ENCODE results near the gene TRIM14. TPM values are rescaled to one million over a fixed set of nuclear protein-coding genes. Genes with fewer than 3 reads are reported as not detected.

TRIM14 gene
- total RNA-seq, 1 donor from 2014 or later: 9.4 TPM

DNA sequence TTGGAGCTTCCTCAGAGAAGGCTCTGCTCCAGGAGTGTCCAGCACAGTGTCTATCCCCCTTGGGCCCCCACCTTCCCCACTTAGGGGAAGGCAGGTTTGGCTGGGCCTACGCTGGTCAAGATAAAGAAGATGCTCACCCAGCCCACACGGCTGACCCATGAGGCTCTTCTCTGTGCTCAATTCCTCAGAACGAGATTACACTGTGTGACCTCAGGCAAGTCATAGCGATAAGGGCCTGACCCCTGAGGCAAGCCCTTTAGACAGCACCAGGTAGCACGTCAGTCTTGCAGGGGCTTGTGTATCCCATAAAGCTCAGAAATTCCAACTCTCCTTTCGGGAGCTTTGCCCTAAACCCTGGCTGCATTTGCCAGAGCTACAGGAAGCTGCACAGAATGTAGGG is 40.8 kb upstream of the TRIM14 start:
- Histone ChIP-seq H3K4me3 (ENCODE audit: low read depth, low read length) (no peak overlapping the region), H3K36me3 (ENCODE audit: control insufficient read depth, insufficient read depth, low read length) (no peaks in the 10 kb centered on the region), H3K27me3 (ENCODE audit: control insufficient read depth, insufficient read depth, low read length) (no peaks in the 10 kb centered on the region)
- DNase-seq (ENCODE audit: low read depth): no peak
- TF ChIP-seq, protein P1, sequence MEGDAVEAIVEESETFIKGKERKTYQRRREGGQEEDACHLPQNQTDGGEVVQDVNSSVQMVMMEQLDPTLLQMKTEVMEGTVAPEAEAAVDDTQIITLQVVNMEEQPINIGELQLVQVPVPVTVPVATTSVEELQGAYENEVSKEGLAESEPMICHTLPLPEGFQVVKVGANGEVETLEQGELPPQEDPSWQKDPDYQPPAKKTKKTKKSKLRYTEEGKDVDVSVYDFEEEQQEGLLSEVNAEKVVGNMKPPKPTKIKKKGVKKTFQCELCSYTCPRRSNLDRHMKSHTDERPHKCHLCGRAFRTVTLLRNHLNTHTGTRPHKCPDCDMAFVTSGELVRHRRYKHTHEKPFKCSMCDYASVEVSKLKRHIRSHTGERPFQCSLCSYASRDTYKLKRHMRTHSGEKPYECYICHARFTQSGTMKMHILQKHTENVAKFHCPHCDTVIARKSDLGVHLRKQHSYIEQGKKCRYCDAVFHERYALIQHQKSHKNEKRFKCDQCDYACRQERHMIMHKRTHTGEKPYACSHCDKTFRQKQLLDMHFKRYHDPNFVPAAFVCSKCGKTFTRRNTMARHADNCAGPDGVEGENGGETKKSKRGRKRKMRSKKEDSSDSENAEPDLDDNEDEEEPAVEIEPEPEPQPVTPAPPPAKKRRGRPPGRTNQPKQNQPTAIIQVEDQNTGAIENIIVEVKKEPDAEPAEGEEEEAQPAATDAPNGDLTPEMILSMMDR (IDR thresholded peaks at IDR 0.05; ENCODE audit: insufficient read depth, low read length, poor library complexity, severe bottlenecking): no peak

DNA sequence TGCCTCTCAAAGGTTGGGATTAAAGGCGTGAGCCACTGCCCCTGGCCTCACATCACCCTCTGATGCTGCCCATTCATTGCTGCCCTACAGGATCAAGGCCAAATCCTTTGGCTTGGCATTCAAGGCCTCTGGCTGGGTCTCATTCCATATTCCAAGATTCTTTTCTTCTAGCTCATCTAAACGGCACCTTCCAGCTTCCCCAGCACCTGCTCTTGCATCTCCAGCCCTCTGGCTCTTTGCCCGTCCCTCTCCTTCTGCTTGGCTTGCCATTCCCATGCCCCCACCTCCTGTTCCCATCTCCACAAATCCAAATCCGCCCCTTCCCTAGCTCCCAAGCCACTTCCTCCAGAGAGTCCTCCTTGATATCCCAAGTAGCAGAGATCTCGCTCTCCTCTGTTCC is 40.3 kb upstream of the TRIM14 start:
- TF ChIP-seq, protein P1 (IDR thresholded peaks at IDR 0.05; ENCODE audit: insufficient read depth, low read length, poor library complexity, severe bottlenecking): no peak
- H3K36me3 ChIP-seq (ENCODE audit: control insufficient read depth, insufficient read depth, low read length): no peaks in the 10 kb centered on the region
- no peaks in the 10 kb centered on the region for H3K27me3 ChIP-seq (ENCODE audit: control insufficient read depth, insufficient read depth, low read length)
- no peak for DNase-seq (ENCODE audit: low read depth)
- H3K4me3 ChIP-seq (ENCODE audit: low read depth, low read length): no peak overlapping the region

DNA sequence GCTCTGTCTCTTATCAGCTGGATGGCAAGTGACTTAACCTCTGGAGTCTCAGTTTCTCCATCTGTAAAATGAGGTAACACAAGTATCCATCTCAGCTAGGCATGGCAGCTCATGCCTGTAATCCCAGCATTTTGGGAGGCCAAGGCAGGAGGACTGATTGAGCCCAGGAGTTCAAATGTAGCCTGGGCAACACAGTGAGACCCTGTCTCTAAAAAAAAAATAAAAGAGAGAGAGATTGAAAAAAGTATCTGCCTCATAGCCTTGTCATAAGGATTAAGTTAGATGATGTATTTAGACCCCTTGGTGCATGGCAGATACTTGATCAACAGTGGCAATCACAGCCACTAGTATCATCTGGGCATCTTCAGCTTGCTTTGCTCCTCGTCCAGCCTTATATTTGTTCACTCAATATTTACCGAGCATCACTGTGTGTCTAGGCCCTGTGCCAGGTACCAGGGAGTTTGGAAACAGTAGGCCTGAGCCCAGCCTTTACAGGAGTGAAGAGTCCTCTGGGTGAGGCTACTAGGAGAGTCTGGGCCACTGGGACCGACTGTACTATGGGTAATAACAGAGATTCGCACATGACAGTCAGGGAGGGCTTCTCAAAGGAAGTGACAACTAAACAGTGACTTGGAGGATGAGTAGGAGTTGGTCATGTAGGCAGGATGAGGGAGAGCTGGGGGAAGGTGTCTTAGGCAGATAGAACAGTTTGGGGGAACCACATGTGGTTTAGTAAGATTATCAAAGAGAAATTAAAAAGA is 39.2 kb upstream of the TRIM14 start:
- no peaks in the 10 kb centered on the region for H3K27me3 ChIP-seq (ENCODE audit: control insufficient read depth, insufficient read depth, low read length)
- H3K36me3 ChIP-seq (ENCODE audit: control insufficient read depth, insufficient read depth, low read length): no peaks in the 10 kb centered on the region
- TF ChIP-seq, protein P1 (IDR thresholded peaks at IDR 0.05; ENCODE audit: insufficient read depth, low read length, poor library complexity, severe bottlenecking): no peak
- DNase-seq (ENCODE audit: low read depth): no peak
- H3K4me3 ChIP-seq (ENCODE audit: low read depth, low read length): no peak overlapping the region

DNA sequence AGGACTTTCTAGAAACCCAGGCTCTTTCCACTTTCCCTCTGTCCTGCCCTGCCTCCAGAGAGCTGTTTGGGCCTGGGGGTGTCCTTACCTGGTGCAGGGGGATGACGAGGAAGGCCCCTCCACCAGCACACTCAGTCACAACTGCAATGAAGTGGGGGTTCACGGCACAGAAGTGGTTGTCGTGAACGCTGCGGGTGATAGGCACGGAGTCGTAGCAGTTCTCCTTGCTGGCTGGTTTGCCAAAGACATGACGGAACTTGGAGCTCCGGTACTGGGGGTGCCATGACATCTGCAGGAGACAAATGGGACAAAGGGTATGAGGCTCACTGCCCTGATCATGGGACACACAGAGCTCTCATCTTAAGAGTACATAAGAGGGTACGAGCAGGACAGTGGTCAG is 38.4 kb upstream of the TRIM14 start:
- H3K4me3 ChIP-seq (ENCODE audit: low read depth, low read length): no peak overlapping the region
- DNase-seq (ENCODE audit: low read depth): no peak
- no peaks in the 10 kb centered on the region for H3K36me3 ChIP-seq (ENCODE audit: control insufficient read depth, insufficient read depth, low read length)
- TF ChIP-seq, protein P1 (IDR thresholded peaks at IDR 0.05; ENCODE audit: insufficient read depth, low read length, poor library complexity, severe bottlenecking): no peak
- no peaks in the 10 kb centered on the region for H3K27me3 ChIP-seq (ENCODE audit: control insufficient read depth, insufficient read depth, low read length)

DNA sequence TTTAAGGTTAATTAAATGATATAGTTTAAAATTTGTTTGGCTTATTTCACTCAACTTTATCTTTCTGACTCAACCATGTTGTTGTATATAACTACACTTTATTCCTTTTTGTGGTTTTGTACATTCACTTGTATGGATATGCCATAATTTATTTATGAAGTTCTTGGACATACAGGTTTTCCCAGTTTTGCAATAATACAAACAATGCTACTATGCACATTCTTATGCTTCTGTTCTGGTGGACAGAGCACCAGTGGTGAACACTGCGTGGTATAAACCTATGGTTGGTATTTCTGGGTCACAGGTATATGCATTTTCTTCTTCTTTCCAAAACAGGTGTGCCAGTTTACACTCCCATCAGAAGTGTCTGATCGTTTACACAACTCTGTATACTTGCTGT is 35.7 kb upstream of the TRIM14 start:
- TF ChIP-seq, protein P1 (IDR thresholded peaks at IDR 0.05; ENCODE audit: insufficient read depth, low read length, poor library complexity, severe bottlenecking): no peak
- no peaks in the 10 kb centered on the region for H3K27me3 ChIP-seq (ENCODE audit: control insufficient read depth, insufficient read depth, low read length)
- H3K36me3 ChIP-seq (ENCODE audit: control insufficient read depth, insufficient read depth, low read length): no peaks in the 10 kb centered on the region
- no peak overlapping the region for H3K4me3 ChIP-seq (ENCODE audit: low read depth, low read length)
- no peak for DNase-seq (ENCODE audit: low read depth)

DNA sequence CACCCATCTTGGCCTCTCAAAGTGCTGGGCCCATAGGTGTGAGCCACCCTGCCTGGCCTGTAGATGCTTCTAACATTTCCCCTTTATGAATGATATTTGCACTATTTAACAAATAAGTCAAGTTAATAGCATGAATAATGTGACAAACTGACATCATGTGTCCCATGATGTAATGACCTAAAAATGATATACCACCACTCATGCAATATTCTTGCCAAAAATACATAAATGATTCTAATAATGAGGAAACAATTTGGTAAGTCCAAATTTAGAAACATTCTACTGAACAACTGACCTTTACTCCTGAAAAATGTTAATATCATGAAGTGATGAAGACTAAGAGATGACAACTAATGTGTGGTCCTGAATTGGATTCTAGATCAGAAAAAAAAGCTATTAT is 33.5 kb upstream of the TRIM14 start:
- TF ChIP-seq, protein P1 (IDR thresholded peaks at IDR 0.05; ENCODE audit: insufficient read depth, low read length, poor library complexity, severe bottlenecking): no peak
- Histone ChIP-seq H3K36me3 (ENCODE audit: control insufficient read depth, insufficient read depth, low read length) (no peaks in the 10 kb centered on the region), H3K4me3 (ENCODE audit: low read depth, low read length) (no peak overlapping the region), H3K27me3 (ENCODE audit: control insufficient read depth, insufficient read depth, low read length) (no peaks in the 10 kb centered on the region)
- no peak for DNase-seq (ENCODE audit: low read depth)
